Tibial artery (tissue), 4 donors: ENCODE data around the gene ZBTB16.

Experiments used
- DNase-seq, 2 donors: peaks; one replicate each; pipeline ENCODE4 v3.0.0-alpha.2; 2019
- H3K27ac ChIP-seq, 2 donors: fragments of 200-600 bp; sonication (generic) in 1 of 2; 1 replicate in 1 of 2; 2 replicates in 1 of 2; pipeline ENCODE4 v1.5.1; 2018 to 2019; ENCODE audit warnings: mild to moderate bottlenecking in 1 of 2
- H3K27me3 ChIP-seq, 2 donors: fragments of 200-600 bp; sonication (generic) in 1 of 2; one replicate each; pipeline versions ENCODE4 v1.5.1 to v1.6.0; 2016 to 2019
- H3K36me3 ChIP-seq, 3 donors: fragments of 200-600 bp; sonication (generic) in 2 of 3; one replicate each; pipeline ENCODE4 v1.5.1; 2016 to 2019; ENCODE audit warnings: mild to moderate bottlenecking in 2 of 3
- H3K4me1 ChIP-seq, 4 donors: fragments of 200-600 bp; sonication (generic) in 2 of 4; 1 replicate in 3 of 4; 2 replicates in 1 of 4; pipeline ENCODE4 v1.5.1; 2016 to 2019
- H3K4me3 ChIP-seq, 2 donors: fragments of 200-600 bp; sonication (generic) in 1 of 2; 1 replicate in 1 of 2; 2 replicates in 1 of 2; pipeline ENCODE4 v1.5.1; 2018 to 2019; ENCODE audit warnings: mild to moderate bottlenecking in 2 of 2
- H3K9me3 ChIP-seq, 3 donors: fragments of 200-600 bp; sonication (generic) in 1 of 3; one replicate each; pipeline ENCODE4 v1.5.1; 2016 to 2019
- intact Hi-C: fragments of 100-400 bp; cut with DNase I; formaldehyde crosslinking; loops from one replicate; pipeline ENCODE4 v1.15.0; 2023; ENCODE audit warnings: low total_unique reads
- TF ChIP-seq, protein P1 (sequence below), 2 experiments: fragments of 200-600 bp in 1 of 2; fragments of 450-650 bp in 1 of 2; IDR thresholded peaks; one replicate each; pipeline ENCODE4 v1.5.1; 2017 to 2019; ENCODE audit warnings: antibody characterized with exemption in 2 of 2, mild to moderate bottlenecking in 1 of 2, moderate library complexity in 1 of 2

The ZBTB16 gene

DNA sequence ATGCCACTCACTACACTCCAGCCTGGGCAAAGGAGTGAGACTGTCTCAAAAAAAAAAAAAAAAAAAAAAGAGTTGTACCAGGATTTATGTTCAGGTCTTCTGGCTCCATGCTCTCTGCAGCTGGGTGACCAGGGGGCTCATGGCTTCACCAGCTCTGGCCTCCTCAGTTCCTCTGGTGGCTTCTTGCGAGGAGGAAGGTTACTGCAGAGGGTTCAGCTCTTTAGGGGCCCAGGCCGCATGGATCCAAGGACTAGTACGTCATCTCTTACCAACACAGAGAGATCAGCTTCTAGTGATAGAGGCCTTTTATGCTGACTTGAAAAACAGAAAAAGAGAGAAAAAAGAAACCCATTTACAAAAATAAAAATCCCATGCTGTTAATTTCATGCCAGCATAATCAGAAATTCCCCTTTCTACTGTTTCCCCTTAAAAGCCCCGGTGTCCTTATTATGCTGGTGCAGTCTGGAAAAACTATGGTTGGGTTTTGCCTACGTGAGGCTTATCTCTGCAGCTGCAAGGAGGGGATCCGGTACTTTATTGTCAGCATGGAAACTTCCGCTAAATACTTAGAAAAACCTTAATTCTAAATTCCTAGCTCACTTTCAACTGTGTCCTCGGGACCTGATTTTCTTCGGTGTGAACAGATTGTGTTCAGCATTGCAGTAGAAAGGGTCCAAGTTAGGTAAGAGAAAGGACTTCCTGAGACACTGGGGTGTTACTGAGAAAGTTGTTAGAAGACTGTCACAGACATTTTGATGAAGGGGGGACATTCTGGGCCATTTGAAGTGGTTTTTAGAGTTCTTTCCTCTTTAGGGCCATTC lies 13.7 kb downstream of the ZBTB16 start:
- Histone ChIP-seq H3K4me1 (peaks cover 0 to 99% (median 86%) of the 10 kb centered on the region in 4 donors), H3K9me3 (no peaks in the 10 kb centered on the region), H3K36me3 (peaks cover 90 to 96% (median 93%) of the 10 kb centered on the region in 3 donors), H3K27me3 (no peaks in the 10 kb centered on the region), H3K27ac (peak overlapping the region; percentile 73 to 78), H3K4me3 (peak overlapping the region; percentile 40 to 51)
- TF ChIP-seq, protein P1, sequence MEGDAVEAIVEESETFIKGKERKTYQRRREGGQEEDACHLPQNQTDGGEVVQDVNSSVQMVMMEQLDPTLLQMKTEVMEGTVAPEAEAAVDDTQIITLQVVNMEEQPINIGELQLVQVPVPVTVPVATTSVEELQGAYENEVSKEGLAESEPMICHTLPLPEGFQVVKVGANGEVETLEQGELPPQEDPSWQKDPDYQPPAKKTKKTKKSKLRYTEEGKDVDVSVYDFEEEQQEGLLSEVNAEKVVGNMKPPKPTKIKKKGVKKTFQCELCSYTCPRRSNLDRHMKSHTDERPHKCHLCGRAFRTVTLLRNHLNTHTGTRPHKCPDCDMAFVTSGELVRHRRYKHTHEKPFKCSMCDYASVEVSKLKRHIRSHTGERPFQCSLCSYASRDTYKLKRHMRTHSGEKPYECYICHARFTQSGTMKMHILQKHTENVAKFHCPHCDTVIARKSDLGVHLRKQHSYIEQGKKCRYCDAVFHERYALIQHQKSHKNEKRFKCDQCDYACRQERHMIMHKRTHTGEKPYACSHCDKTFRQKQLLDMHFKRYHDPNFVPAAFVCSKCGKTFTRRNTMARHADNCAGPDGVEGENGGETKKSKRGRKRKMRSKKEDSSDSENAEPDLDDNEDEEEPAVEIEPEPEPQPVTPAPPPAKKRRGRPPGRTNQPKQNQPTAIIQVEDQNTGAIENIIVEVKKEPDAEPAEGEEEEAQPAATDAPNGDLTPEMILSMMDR (IDR thresholded peaks at IDR 0.05), result no peak
- intact Hi-C loops, result no loop called here
- DNase-seq, result no peak

DNA sequence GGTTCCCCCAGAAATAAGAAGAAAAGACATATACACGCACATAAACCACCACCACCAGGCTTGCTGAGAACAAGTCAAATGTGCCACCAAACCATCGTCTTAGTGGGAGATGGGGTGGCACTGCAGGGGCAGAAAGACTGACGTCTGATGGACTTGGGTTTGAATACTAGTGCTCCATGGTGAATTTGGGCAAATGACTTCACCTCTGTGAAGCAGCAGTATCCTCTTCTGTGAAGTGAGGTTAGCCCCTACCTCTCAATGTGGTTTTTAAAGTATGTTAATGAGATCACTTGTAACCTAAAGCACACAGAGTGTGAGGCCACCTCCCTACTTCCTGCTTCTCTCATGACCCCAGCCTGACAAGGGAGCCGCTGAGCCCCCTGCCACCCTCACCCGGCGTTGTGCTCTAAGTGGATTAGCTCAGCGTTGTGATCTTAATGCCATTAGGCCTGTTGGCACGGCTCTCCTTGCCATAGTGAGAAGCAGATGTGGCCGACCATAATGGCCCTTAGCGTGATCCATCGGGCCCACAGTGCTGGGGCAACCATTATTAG lies 14.4 kb downstream of the ZBTB16 start:
- Histone ChIP-seq H3K9me3 (no peaks in the 10 kb centered on the region), H3K27ac (peak overlapping the region; percentile 73 to 78), H3K36me3 (peaks cover 88 to 96% (median 93%) of the 10 kb centered on the region in 3 donors), H3K27me3 (no peaks in the 10 kb centered on the region), H3K4me3 (peak overlapping the region; percentile 40 to 51), H3K4me1 (peaks cover 0 to 99% (median 89%) of the 10 kb centered on the region in 4 donors)
- TF ChIP-seq, protein P1 (IDR thresholded peaks at IDR 0.05), result no peak
- DNase-seq, result no peak
- intact Hi-C loops, result no loop called here

DNA sequence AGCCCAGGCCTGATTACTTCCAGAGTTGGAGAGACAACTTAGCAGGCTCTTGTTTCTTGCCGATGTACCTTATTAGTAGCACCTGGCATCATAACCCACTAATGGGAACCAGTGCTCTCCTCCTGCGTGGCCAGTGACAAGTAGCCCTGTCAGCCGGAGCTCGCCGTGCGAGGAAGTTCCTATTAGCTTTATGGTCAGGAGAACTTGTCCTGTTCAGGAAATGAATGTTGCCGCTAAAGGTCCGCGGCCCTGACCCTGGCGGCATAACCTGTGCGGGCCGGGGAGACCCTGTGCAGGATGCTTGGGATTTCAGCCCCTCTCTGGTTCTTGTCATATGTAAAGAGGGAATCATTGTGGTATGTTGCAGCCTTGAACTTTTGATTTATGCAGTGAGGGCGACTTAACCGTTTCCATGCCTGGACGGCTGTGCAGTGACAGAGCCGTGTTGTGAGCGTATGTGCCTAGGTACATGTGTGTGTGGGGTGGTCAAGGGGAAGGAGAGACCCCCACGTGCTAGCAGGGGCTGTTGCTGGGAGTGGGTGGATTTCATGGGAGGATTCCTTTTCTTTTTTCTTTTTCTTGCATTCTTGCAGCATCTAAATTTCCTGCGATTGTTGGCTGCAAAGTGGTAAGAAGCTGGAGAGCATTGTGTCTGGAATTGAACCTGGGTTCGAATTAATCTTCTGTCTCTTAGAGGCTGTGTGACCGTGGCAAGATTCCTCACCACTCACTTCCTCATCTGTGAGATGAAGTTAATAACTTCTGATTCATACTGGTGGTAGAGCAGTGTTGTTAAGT lies 15.2 kb downstream of the ZBTB16 start:
- H3K27me3 ChIP-seq, result no peaks in the 10 kb centered on the region
- H3K4me3 ChIP-seq, result peak overlapping the region; percentile 40 to 51
- peak overlapping the region; percentile 73 to 78 for H3K27ac ChIP-seq
- intact Hi-C loops, result no loop called here
- TF ChIP-seq, protein P1 (IDR thresholded peaks at IDR 0.05), result no peak
- peaks cover 86 to 91% (median 90%) of the 10 kb centered on the region in 3 donors for H3K36me3 ChIP-seq
- peaks cover 0 to 99% (median 89%) of the 10 kb centered on the region in 4 donors for H3K4me1 ChIP-seq
- H3K9me3 ChIP-seq, result no peaks in the 10 kb centered on the region
- DNase-seq, result no peak

DNA sequence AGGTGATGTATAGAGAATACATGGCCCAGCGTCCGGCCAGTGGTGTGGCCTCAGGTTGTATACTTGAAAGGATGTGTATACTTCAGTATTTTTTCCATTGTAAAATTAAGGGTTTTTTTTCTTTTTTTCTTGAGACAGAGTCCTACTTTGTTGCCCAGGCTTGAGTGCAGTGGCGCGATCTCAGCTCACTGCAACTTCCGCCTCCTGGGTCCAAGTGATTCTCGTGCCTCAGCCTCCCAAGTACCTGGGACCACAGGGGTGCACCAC lies 15.8 kb downstream of the ZBTB16 start:
- Histone ChIP-seq H3K36me3 (peaks cover 87 to 93% (median 91%) of the 10 kb centered on the region in 3 donors), H3K27ac (peak overlapping the region; percentile 73 to 78), H3K9me3 (no peaks in the 10 kb centered on the region), H3K27me3 (no peaks in the 10 kb centered on the region), H3K4me3 (peak overlapping the region; percentile 40 to 51), H3K4me1 (peaks cover 0 to 100% (median 93%) of the 10 kb centered on the region in 4 donors)
- intact Hi-C loops, result no loop called here
- no peak for DNase-seq
- TF ChIP-seq, protein P1 (IDR thresholded peaks at IDR 0.05), result no peak

DNA sequence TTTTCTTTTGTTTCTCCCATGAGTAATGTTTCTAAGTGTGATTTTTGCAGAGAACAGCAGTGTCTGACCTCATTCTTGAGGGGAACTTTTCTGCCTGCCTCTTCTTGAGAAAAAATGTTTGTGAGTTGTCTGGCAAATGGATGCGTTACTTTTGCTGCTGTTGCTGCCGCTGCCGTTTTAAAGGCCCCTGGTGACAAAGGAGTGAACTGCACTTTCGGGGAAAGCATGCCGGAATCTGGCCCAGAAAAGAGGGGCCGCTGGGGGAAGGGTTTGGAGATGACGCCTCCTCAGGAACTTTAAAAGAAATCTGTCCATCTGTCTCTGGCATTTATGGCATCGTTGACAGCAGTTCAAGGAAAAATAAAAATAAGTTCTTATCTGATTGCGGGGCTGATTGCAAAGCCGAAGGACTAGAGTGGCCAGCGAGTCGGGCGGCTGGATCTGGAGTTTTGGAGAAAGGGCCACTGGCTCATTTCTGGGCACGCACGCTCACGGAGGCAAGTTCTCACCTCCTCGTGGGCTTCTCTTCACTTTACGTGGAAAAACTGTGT lies 16.5 kb downstream of the ZBTB16 start:
- intact Hi-C loops, result no loop called here
- H3K36me3 ChIP-seq, result peaks cover 80 to 93% (median 89%) of the 10 kb centered on the region in 3 donors
- H3K27me3 ChIP-seq, result no peaks in the 10 kb centered on the region
- TF ChIP-seq, protein P1 (IDR thresholded peaks at IDR 0.05), result peak; percentile 56 to 59
- peaks cover 0 to 100% (median 94%) of the 10 kb centered on the region in 4 donors for H3K4me1 ChIP-seq
- no peak for DNase-seq
- H3K27ac ChIP-seq, result peak overlapping the region; percentile 73 to 78
- H3K9me3 ChIP-seq, result no peaks in the 10 kb centered on the region
- peak overlapping the region; percentile 40 to 51 for H3K4me3 ChIP-seq
